ENCODE results near the gene MADD. TPM values are rescaled to one million over a fixed set of nuclear protein-coding genes. Genes with fewer than 3 reads are reported as not detected.

Gene MADD
- total RNA-seq, 1 donor from 2014 or later, result 52.3 TPM

- DNase-seq (ENCODE audit: low spot score) (peak; percentile 92), ATAC-seq (peak; percentile 97)
- intact Hi-C loops (cut with DNase I), result no loop called here
Observed at GRCh38 chr11:47248664-47249377, 21.1 kb upstream of the MADD start, which contains the start of gene ACP2. Gene ACP2, minus strand, starts transcription at chr11:47248814. Its CDS starts 25 bp downstream, at chr11:47248789.

GRCh38 chr11:47249378-47249715 is 20.6 kb upstream of the MADD start:
- no peak for DNase-seq (ENCODE audit: low spot score)

GRCh38 chr11:47251751-47252150 is 18.2 kb upstream of the MADD start:
- DNase-seq (ENCODE audit: low spot score) (no peak), ATAC-seq (no peak)
- intact Hi-C loops (cut with DNase I), result no loop called here

More at GRCh38 chr11:47249378-47249715, 20.6 kb upstream of the MADD start:
- no peak for ATAC-seq
- intact Hi-C loops (cut with DNase I), result no loop called here

- no peak for ATAC-seq
- intact Hi-C loops (cut with DNase I), result no loop called here
- DNase-seq (ENCODE audit: low spot score), result no peak
Observed at GRCh38 chr11:47253660-47254059, 16.3 kb upstream of the MADD start.

GRCh38 chr11:47254386-47254785 is 15.5 kb upstream of the MADD start:
- ATAC-seq, result peak; percentile 3
- no peak for DNase-seq (ENCODE audit: low spot score)
- intact Hi-C loops (cut with DNase I), result no loop called here

- ATAC-seq (no peak), DNase-seq (ENCODE audit: low spot score) (no peak)
- intact Hi-C loops (cut with DNase I), result loop anchor here (5.0 kb wide), 1 partner anchor 74 kb away; no protein-coding TSS in a partner anchor
Observed at GRCh38 chr11:47256374-47256773, 13.6 kb upstream of the MADD start.

GRCh38 chr11:47257177-47257516 is 12.8 kb upstream of the MADD start:
- intact Hi-C loops (cut with DNase I), result loop anchor here (5.0 kb wide), 1 partner anchor 75 kb away; no protein-coding TSS in a partner anchor
- no peak for ATAC-seq
- DNase-seq (ENCODE audit: low spot score), result no peak

GRCh38 chr11:47257517-47258316 is 12.2 kb upstream of the MADD start, which contains the start of gene NR1H3:
Gene NR1H3, plus strand, starts transcription at chr11:47257996. Its CDS starts 1,221 bp downstream, at chr11:47259217.
- intact Hi-C loops (cut with DNase I), result loop anchor here (5.0 kb wide), 1 partner anchor 75 kb away; no protein-coding TSS in a partner anchor
- peak; percentile 78 for ATAC-seq
- peak; percentile 90 for DNase-seq (ENCODE audit: low spot score)

- intact Hi-C loops (cut with DNase I), result loop anchor here (5.0 kb wide), 1 partner anchor 76 kb away; no protein-coding TSS in a partner anchor
- ATAC-seq, result peak; percentile 2
- no peak for DNase-seq (ENCODE audit: low spot score)
Observed at GRCh38 chr11:47258317-47258902, 11.5 kb upstream of the MADD start.

- intact Hi-C loops (cut with DNase I), result loop anchor here (5.0 kb wide), 1 partner anchor 77 kb away; no protein-coding TSS in a partner anchor
- no peak for DNase-seq (ENCODE audit: low spot score)
- peak; percentile 23 for ATAC-seq
Observed at GRCh38 chr11:47259232-47259977, 10.5 kb upstream of the MADD start.

GRCh38 chr11:47260366-47260765 is 9.6 kb upstream of the MADD start:
- ATAC-seq (no peak), DNase-seq (ENCODE audit: low spot score) (no peak)
- intact Hi-C loops (cut with DNase I), result no loop called here

- no peak for ATAC-seq
- no peak for DNase-seq (ENCODE audit: low spot score)
- intact Hi-C loops (cut with DNase I), result no loop called here
Observed at GRCh38 chr11:47261291-47261800, 8.6 kb upstream of the MADD start.

GRCh38 chr11:47264119-47264518 is 5.8 kb upstream of the MADD start:
- intact Hi-C loops (cut with DNase I), result no loop called here
- ATAC-seq, result no peak
- no peak for DNase-seq (ENCODE audit: low spot score)

- no peak for ATAC-seq
- intact Hi-C loops (cut with DNase I), result no loop called here
- no peak for DNase-seq (ENCODE audit: low spot score)
Observed at GRCh38 chr11:47264521-47264920, 5.4 kb upstream of the MADD start.

GRCh38 chr11:47267876-47268275 is 2.1 kb upstream of the MADD start:
- DNase-seq (ENCODE audit: low spot score), result no peak
- intact Hi-C loops (cut with DNase I), result no loop called here

GRCh38 chr11:47268448-47269001 is 1.4 kb upstream of the MADD start:
- ATAC-seq, result no peak
- intact Hi-C loops (cut with DNase I), result no loop called here
- no peak for DNase-seq (ENCODE audit: low spot score)

More at GRCh38 chr11:47267876-47268275, 2.1 kb upstream of the MADD start:
- ATAC-seq, result no peak

- ATAC-seq, result peak; percentile 93
- intact Hi-C loops (cut with DNase I), result no loop called here
- peak; percentile 93 for DNase-seq (ENCODE audit: low spot score)
Observed at GRCh38 chr11:47269002-47269828, 718 bp upstream of the MADD start.
